Astrocyte of the spinal cord (primary cell): ENCODE data around the gene SHC4.

Experiments used
- DNase-seq: peaks from one replicate; pipeline ENCODE4 v3.0.0; 2011; ENCODE audit warnings: low read depth, low spot score
- H3K4me3 ChIP-seq: 2 replicates; pipeline ENCODE4 v1.5.1; 2011; ENCODE audit warnings: low read depth, mild to moderate bottlenecking, low read length, moderate library complexity
- in situ Hi-C: cut with HindIII; loops from 2 replicates; pipeline ENCODE4 v1.10.0; 2017; ENCODE audit warnings: low sequenced_read_pairs
- TF ChIP-seq, protein P1 (sequence below): IDR thresholded peaks from 2 replicates; pipeline ENCODE4 v1.5.1; 2012; ENCODE audit warnings: low read depth, mild to moderate bottlenecking, low read length, inconsistent platforms

Gene SHC4

DNA sequence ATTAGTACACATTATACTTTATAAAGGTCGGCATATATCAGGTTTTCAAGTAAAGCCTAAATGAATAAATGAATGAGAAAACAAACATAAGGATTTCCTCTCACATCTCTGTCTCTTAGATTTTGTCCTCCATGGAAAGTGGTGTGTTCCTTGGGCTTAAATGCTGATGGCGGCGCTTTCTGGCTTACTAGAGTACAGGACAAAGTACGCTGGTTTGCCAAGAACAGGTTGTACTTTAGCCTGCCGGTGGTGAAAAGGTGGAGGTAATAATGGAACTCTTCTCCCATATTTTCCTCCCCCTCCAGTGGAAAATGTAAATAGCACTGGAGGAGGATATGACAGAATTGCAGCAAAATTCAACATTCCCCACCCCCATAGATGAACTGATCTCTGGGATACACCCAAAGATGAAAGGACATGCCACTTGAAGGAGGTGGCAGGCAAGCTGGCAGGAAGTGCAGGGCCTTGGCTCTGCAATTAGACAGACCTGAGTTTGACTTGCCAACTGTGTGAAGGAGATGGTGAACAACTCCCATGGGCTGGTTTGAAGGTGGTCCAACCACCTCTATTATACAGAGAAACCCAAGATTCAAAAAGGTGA lies 182.1 kb downstream of the SHC4 start:
- TF ChIP-seq, protein P1, sequence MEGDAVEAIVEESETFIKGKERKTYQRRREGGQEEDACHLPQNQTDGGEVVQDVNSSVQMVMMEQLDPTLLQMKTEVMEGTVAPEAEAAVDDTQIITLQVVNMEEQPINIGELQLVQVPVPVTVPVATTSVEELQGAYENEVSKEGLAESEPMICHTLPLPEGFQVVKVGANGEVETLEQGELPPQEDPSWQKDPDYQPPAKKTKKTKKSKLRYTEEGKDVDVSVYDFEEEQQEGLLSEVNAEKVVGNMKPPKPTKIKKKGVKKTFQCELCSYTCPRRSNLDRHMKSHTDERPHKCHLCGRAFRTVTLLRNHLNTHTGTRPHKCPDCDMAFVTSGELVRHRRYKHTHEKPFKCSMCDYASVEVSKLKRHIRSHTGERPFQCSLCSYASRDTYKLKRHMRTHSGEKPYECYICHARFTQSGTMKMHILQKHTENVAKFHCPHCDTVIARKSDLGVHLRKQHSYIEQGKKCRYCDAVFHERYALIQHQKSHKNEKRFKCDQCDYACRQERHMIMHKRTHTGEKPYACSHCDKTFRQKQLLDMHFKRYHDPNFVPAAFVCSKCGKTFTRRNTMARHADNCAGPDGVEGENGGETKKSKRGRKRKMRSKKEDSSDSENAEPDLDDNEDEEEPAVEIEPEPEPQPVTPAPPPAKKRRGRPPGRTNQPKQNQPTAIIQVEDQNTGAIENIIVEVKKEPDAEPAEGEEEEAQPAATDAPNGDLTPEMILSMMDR, result no peak
- no peak for DNase-seq
- H3K4me3 ChIP-seq, result no peak overlapping the region
- in situ Hi-C loops, result no loop called here

DNA sequence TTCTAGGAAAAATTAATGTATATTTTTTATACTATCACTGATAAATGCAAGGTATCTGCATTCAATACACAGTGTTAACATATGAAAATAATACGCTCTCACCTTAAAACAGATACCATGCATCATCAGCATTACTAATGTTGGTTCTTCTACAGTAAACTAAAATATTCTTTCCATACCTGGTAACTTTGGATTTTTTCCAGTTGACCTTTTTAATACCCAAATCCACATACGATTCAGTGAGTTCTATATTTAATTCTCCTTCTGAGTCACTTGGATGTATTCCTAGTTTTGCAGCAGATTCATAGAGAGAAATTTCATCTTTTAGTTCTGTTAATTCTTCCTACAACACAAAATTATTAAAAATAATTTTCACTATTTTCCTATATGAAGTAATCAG lies 182.7 kb downstream of the SHC4 start:
- in situ Hi-C loops, result no loop called here
- no peak for DNase-seq
- H3K4me3 ChIP-seq, result no peak overlapping the region
- TF ChIP-seq, protein P1, result no peak

DNA sequence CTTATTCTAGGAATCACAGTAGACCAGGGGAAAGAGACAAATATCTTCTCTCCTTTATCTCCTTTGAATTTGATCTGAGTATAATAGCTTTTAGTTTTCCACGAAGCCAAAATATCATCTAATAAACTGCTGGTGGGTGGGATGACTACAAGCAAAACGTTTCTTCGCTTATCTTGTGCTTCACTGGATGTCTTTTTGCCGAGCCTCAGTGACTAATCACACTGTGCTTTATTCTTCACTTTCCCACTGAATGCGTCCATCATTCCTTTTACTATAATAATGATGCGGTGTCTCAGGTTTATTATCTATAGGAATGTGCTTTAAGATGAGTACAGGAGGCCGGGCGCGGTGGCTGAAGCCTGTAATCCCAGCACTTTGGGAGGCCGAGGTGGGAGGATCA lies 185.4 kb downstream of the SHC4 start:
- in situ Hi-C loops, result no loop called here
- TF ChIP-seq, protein P1, result no peak
- no peak overlapping the region for H3K4me3 ChIP-seq
- no peak for DNase-seq

DNA sequence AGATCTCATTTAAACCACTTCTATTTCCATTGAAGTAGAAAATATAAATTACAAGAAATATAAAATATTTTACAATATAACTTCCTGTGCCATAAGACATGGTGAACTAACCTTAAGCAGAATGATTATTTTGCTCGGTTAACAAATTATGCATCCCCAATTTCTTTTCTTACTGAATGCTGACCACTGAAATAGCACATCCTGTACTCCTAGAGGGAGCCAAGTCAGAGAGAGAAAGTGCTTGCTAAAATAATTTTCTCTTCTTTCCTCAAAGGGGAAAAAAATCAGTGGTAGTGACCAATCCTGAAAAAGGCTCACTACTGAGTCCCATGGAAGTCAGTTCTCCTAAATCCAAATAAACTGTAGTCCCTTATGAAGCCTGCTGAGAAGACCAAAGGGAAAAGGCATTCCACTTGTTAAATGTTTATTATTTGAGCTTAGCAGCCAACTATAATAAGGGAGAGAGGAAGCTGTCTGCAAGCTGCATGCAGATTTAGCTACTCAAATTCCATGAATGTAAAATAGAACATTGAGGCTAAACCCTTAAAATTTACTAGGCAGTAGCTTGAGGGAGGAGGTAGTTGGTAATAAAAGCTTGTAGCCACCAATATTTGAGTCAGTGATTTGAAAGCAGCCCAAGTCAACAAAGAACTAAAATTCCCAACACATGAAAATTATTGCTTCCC lies 185.9 kb downstream of the SHC4 start:
- H3K4me3 ChIP-seq, result no peak overlapping the region
- TF ChIP-seq, protein P1, result no peak
- in situ Hi-C loops, result no loop called here
- peak; percentile 79 for DNase-seq

DNA sequence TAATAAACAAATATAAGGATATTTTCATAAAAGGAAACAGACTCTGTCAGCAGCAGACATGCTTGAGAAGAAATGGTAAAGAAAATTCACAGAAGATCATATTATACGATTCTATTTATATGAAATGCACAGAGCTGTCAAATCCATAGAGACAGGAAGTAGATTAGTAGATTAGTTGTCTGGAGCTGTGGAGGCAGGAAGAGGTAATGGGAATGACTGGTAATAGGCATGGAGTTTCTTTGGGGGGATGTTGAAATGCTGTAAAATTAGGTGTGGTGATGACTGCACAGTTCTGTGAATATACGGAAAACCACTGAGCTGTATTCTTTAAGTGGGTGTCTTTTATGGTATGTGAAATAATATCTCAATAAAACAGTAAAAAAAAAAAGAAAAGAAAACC lies 188.2 kb downstream of the SHC4 start:
- H3K4me3 ChIP-seq, result no peak overlapping the region
- in situ Hi-C loops, result no loop called here
- TF ChIP-seq, protein P1, result no peak
- DNase-seq, result no peak

DNA sequence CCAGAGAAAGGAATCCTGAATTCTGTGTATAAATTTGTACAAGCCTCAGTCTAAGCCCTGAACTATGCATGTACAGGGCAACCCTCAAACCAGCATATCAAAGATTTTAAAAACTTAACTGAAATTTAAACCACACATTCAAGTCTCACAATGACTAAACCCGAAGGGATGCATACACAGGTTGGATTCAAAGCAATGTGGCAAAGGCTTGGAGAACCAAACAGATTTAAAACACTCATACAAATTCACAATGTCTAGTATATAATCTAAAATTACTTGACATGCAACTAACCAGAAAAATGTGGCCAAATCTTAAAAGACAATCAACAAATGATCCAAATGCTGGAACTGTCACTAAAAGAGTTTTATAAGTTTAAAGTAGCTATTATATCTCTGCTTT lies 189.2 kb downstream of the SHC4 start:
- in situ Hi-C loops, result no loop called here
- no peak overlapping the region for H3K4me3 ChIP-seq
- peak; percentile 40 for DNase-seq
- TF ChIP-seq, protein P1, result no peak
